HG02759 (cell line): ENCODE results near the gene GCN1.

Source experiments
- ATAC-seq: cut with Tn5 transposase; IDR thresholded peaks from one replicate; pipeline ENCODE4 v1.9.1; 2021; ENCODE audit warnings: mild to moderate bottlenecking, moderate library complexity; ENCODE audit not compliant: unreplicated experiment

Gene GCN1

DNA sequence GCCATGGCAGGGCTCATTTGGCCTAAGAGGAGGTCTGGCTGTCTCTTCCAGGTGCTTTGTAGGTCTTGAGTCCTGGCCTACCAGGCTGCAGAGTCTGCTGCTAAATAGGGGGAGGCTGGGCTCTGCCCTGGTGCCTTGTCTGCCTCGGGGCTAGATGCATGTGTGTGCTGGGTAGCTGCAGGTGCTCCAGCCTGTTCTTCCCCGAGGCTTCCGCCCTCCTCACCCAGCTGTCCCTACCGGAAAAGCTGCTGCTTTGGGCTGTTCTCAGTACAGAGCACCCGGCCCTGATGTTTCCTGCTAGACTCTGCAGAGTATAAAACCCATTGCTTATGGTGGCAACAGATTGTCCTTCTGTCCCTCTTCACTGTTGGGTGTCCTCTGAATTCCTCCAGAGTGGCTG lies 115.6 kb downstream of the GCN1 start:
- ATAC-seq = no peak

DNA sequence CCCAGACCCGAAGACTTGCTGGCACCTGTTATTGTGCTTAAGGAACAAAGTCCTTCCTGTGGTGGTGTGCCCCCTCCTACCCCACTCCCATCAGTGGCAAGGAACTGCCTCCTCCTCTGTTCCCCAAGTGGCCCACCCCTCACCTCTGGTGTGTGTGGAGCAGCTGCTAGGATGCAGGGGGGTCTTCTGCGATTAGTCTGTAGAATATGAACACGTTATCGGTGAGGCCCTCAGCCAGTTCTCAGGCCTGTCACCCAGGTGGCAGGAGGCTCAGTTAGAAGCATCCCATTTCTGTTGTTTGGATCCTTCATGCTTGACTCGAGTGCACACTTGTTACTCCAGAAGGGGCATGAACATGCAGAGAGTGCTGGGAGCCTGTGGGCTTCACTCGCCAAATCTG lies 117.3 kb downstream of the GCN1 start:
- no peak for ATAC-seq
